HUES64 (cell line): ENCODE measurements around the gene APEX1. TPM values are rescaled to one million over a fixed set of nuclear protein-coding genes. Genes with fewer than 3 reads are reported as not detected.

Experiments
- H3K27ac ChIP-seq: 2 replicates; pipeline ENCODE4 v1.7.0; 2013; ENCODE audit warnings: low read depth, low read length, inconsistent platforms
- H3K27me3 ChIP-seq: 2 replicates; pipeline ENCODE4 v1.6.1; 2013; ENCODE audit warnings: mild to moderate bottlenecking, low read length; ENCODE audit not compliant: insufficient read depth
- H3K36me3 ChIP-seq: 2 replicates; pipeline ENCODE4 v1.6.1; 2013; ENCODE audit warnings: mild to moderate bottlenecking, low read length; ENCODE audit not compliant: insufficient read depth
- H3K4me1 ChIP-seq: 2 replicates; pipeline ENCODE4 v1.6.1; 2013; ENCODE audit warnings: mild to moderate bottlenecking, low read length, moderate library complexity; ENCODE audit not compliant: insufficient read depth
- H3K4me3 ChIP-seq: 2 replicates; pipeline ENCODE4 v1.5.1; 2013; ENCODE audit warnings: mild to moderate bottlenecking, low read length, moderate library complexity
- H3K9ac ChIP-seq: 2 replicates; pipeline ENCODE4 v1.6.1; 2013; ENCODE audit warnings: mild to moderate bottlenecking, low read depth, low read length
- H3K9me3 ChIP-seq: 2 replicates; pipeline ENCODE4 v1.6.1; 2013; ENCODE audit warnings: low read depth, low read length; ENCODE audit not compliant: insufficient read depth
- WGBS: fragments of 150-250, 120-280 bp; methylation state at CpG from one replicate; pipeline ENCODE4 v1.1.7; 2013; ENCODE audit warnings: missing lambda C conversion rate; 5-methylcytosine and 5-hydroxymethylcytosine counted together
- polyA plus RNA-seq, 2 experiments: library from polyadenylated mRNA; stranded (reverse); fragments of 50-300 nt; gene quantifications; one replicate each; pipeline ENCODE4 v1.2.3, GENCODE V29; 2013

APEX1 gene
- polyA plus RNA-seq (2013, experiment 1 of 2): 343 TPM
- polyA plus RNA-seq (2013, experiment 2 of 2): 344 TPM

- peaks cover 71% of the 10 kb centered on the region for H3K36me3 ChIP-seq
- peak within 1 kb of the TSS; percentile 99 for H3K9ac ChIP-seq
- H3K4me1 ChIP-seq: peaks cover 9% of the 10 kb centered on the region; the same call in 1 of the 2 replicates
- H3K9me3 ChIP-seq: no peaks in the 10 kb centered on the region
- under 1% methylated on average over 56 of the region's 56 CpGs for WGBS
- peak within 1 kb of the TSS; percentile 90 for H3K4me3 ChIP-seq
- no peaks in the 10 kb centered on the region for H3K27me3 ChIP-seq
- peak within 1 kb of the TSS; percentile 98 for H3K27ac ChIP-seq
These were observed at the start of gene APEX1, which contains the start of gene OSGEP for GRCh38 chr14:20454516-20455354. Gene APEX1 (plus strand): TSS chr14:20455226. CDS start chr14:20455646, 420 bp downstream. Gene OSGEP (minus strand): TSS chr14:20454812. CDS start chr14:20454683, 129 bp downstream.

- H3K27me3 ChIP-seq: no peaks in the 10 kb centered on the region
- no peak overlapping the region for H3K9ac ChIP-seq
- H3K4me1 ChIP-seq: peaks cover 9% of the 10 kb centered on the region; the same call in 1 of the 2 replicates
- WGBS: 92% methylated on average over 2 of the region's 2 CpGs
- H3K36me3 ChIP-seq: peaks cover 38% of the 10 kb centered on the region
- H3K4me3 ChIP-seq: no peak overlapping the region
- no peak overlapping the region for H3K27ac ChIP-seq
- no peaks in the 10 kb centered on the region for H3K9me3 ChIP-seq
These were observed 45.8 kb upstream of the APEX1 start for GRCh38 chr14:20409226-20409625.

GRCh38 chr14:20412411-20412810 lies 42.6 kb upstream of the APEX1 start:
- Histone ChIP-seq H3K36me3 (peaks cover 11% of the 10 kb centered on the region), H3K27ac (no peak overlapping the region), H3K4me1 (peaks cover 13% of the 10 kb centered on the region), H3K9ac (peak overlapping the region; percentile 84; the same call in 1 of the 2 replicates), H3K4me3 (peak overlapping the region; percentile 82), H3K27me3 (no peaks in the 10 kb centered on the region), H3K9me3 (no peaks in the 10 kb centered on the region)
- 13% methylated on average over 7 of the region's 7 CpGs for whole genome bisulfite sequencing

- WGBS: under 1% methylated on average over 40 of the region's 43 CpGs
- Histone ChIP-seq H3K9ac (peak within 1 kb of the TSS; percentile 84), H3K27ac (peak within 1 kb of the TSS; percentile 87), H3K4me3 (peak within 1 kb of the TSS; percentile 82), H3K9me3 (no peaks in the 10 kb centered on the region), H3K36me3 (peaks cover 4% of the 10 kb centered on the region), H3K4me1 (peaks cover 13% of the 10 kb centered on the region), H3K27me3 (no peaks in the 10 kb centered on the region)
These were observed 41.9 kb upstream of the APEX1 start, which contains the start of gene TEP1 for GRCh38 chr14:20412876-20413743. Gene TEP1 (minus strand): TSS chr14:20413501. CDS start chr14:20408439, 5,062 bp downstream.

- 4% methylated on average over 9 of the region's 9 CpGs for WGBS
- Histone ChIP-seq H3K27ac (no peak overlapping the region), H3K4me1 (peaks cover 13% of the 10 kb centered on the region), H3K9me3 (no peaks in the 10 kb centered on the region), H3K27me3 (no peaks in the 10 kb centered on the region), H3K9ac (peak overlapping the region; percentile 84), H3K4me3 (peak overlapping the region; percentile 82), H3K36me3 (no peaks in the 10 kb centered on the region)
These were observed 41.3 kb upstream of the APEX1 start for GRCh38 chr14:20413744-20414082.

- no peak overlapping the region for H3K27ac ChIP-seq
- H3K9ac ChIP-seq: no peak overlapping the region
- no peaks in the 10 kb centered on the region for H3K36me3 ChIP-seq
- H3K4me1 ChIP-seq: peaks cover 13% of the 10 kb centered on the region
- 70% methylated on average over 2 of the region's 3 CpGs for WGBS
- no peak overlapping the region for H3K4me3 ChIP-seq
- no peaks in the 10 kb centered on the region for H3K9me3 ChIP-seq
- no peaks in the 10 kb centered on the region for H3K27me3 ChIP-seq
These were observed 39.2 kb upstream of the APEX1 start for GRCh38 chr14:20415782-20416206.

GRCh38 chr14:20416223-20416622 lies 38.8 kb upstream of the APEX1 start:
- H3K27me3 ChIP-seq: no peaks in the 10 kb centered on the region
- H3K9ac ChIP-seq: no peak overlapping the region
- no peak overlapping the region for H3K27ac ChIP-seq
- WGBS: 90% methylated on average over 2 of the region's 2 CpGs
- H3K4me3 ChIP-seq: no peak overlapping the region
- H3K9me3 ChIP-seq: no peaks in the 10 kb centered on the region
- H3K4me1 ChIP-seq: peaks cover 15% of the 10 kb centered on the region
- H3K36me3 ChIP-seq: no peaks in the 10 kb centered on the region

- no peaks in the 10 kb centered on the region for H3K9me3 ChIP-seq
- no peaks in the 10 kb centered on the region for H3K27me3 ChIP-seq
- 90% methylated on average over 6 of the region's 7 CpGs for WGBS
- H3K36me3 ChIP-seq: no peaks in the 10 kb centered on the region
- H3K9ac ChIP-seq: no peak overlapping the region
- H3K4me1 ChIP-seq: peaks cover 13% of the 10 kb centered on the region
- no peak overlapping the region for H3K27ac ChIP-seq
- H3K4me3 ChIP-seq: no peak overlapping the region
These were observed 37.5 kb upstream of the APEX1 start for GRCh38 chr14:20417250-20418186.

- Histone ChIP-seq H3K4me3 (no peak overlapping the region), H3K27ac (no peak overlapping the region), H3K36me3 (no peaks in the 10 kb centered on the region), H3K9ac (no peak overlapping the region), H3K27me3 (no peaks in the 10 kb centered on the region), H3K4me1 (peaks cover 13% of the 10 kb centered on the region), H3K9me3 (no peaks in the 10 kb centered on the region)
- 84% methylated on average over 2 of the region's 2 CpGs for WGBS
These were observed 36.5 kb upstream of the APEX1 start for GRCh38 chr14:20418501-20418909.

GRCh38 chr14:20419419-20419818 lies 35.6 kb upstream of the APEX1 start:
- Histone ChIP-seq H3K36me3 (no peaks in the 10 kb centered on the region), H3K27ac (no peak overlapping the region), H3K27me3 (no peaks in the 10 kb centered on the region), H3K9ac (no peak overlapping the region), H3K9me3 (no peaks in the 10 kb centered on the region), H3K4me3 (no peak overlapping the region), H3K4me1 (peaks cover 8% of the 10 kb centered on the region)
- WGBS: 92% methylated on average over 1 of the region's 1 CpG
